ENCODE measurements around the gene CDKN3.

CDKN3 gene

GRCh38 chr14:54356172-54356571 lies 40.6 kb upstream of the CDKN3 start:
- Histone ChIP-seq H3K27ac (ENCODE audit: low read length) (no peak overlapping the region), H3K9me3 (ENCODE audit: insufficient read depth, low read depth, low read length) (peaks cover 7% of the 10 kb centered on the region; the same call in 1 of the 2 replicates), H3K36me3 (ENCODE audit: insufficient read depth, low read depth, low read length) (no peaks in the 10 kb centered on the region), H3K4me1 (ENCODE audit: insufficient read depth, low read length) (peaks cover 4% of the 10 kb centered on the region; the same call in 1 of the 2 replicates), H3K4me3 (ENCODE audit: low read length) (no peak overlapping the region), H3K9ac (ENCODE audit: low read depth, low read length) (no peak overlapping the region), H3K27me3 (ENCODE audit: insufficient read depth, low read length) (peaks cover 9% of the 10 kb centered on the region; the same call in 1 of the 2 replicates)

DNA sequence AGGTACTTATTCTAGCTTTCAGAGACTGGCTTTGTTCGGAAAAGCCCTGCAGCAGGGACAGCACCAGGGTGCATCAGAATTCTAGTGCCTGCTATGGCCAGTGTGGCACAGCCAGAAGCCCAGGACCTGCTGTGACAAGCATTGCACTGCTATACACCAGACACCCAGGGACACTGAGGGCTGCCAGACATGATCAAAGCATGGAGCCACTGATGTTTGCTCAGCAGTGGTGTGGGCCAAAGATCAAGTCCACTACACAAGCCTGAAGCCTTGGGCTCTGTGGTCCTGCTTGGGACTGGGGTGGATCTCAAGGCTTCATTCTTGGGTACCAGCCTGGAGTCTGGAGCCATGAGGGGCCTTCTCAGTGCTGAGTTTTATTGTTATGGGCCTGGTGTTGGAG lies 36.1 kb upstream of the CDKN3 start:
- peaks cover 36% of the 10 kb centered on the region for H3K4me1 ChIP-seq (ENCODE audit: insufficient read depth, low read length)
- no peaks in the 10 kb centered on the region for H3K36me3 ChIP-seq (ENCODE audit: insufficient read depth, low read depth, low read length)
- peaks cover 15% of the 10 kb centered on the region; the same call in 1 of the 2 replicates for H3K27me3 ChIP-seq (ENCODE audit: insufficient read depth, low read length)
- H3K27ac ChIP-seq (ENCODE audit: low read length), result peak overlapping the region; percentile 2
- no peak overlapping the region for H3K4me3 ChIP-seq (ENCODE audit: low read length)
- no peaks in the 10 kb centered on the region for H3K9me3 ChIP-seq (ENCODE audit: insufficient read depth, low read depth, low read length)
- H3K9ac ChIP-seq (ENCODE audit: low read depth, low read length), result no peak overlapping the region

DNA sequence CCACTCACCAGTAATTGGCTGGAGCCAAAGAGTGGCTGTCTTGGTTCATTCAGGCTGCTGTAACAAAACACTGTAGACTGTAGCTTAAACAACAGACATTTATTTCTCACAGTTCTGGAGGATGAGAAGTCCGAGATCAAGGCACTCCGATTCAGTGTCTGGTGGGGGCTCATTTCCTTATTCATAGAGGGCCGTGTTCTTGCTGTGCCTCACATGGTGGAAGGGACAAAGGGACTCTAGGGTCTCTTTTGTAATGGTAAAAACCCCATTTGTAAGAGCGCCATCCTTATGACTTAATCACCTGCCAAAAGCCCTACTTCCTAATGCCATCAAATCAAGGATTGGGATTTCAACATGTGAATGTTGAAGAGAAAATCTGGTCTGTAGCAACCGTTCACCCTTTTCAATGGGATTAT lies 34.7 kb upstream of the CDKN3 start:
- Histone ChIP-seq H3K4me3 (ENCODE audit: low read length) (peak overlapping the region; percentile 51), H3K9ac (ENCODE audit: low read depth, low read length) (peak overlapping the region; percentile 56; the same call in 1 of the 2 replicates), H3K9me3 (ENCODE audit: insufficient read depth, low read depth, low read length) (no peaks in the 10 kb centered on the region), H3K36me3 (ENCODE audit: insufficient read depth, low read depth, low read length) (no peaks in the 10 kb centered on the region), H3K27me3 (ENCODE audit: insufficient read depth, low read length) (peaks cover 15% of the 10 kb centered on the region; the same call in 1 of the 2 replicates), H3K27ac (ENCODE audit: low read length) (peak overlapping the region; percentile 65), H3K4me1 (ENCODE audit: insufficient read depth, low read length) (peaks cover 39% of the 10 kb centered on the region)

GRCh38 chr14:54362759-54363437 lies 33.9 kb upstream of the CDKN3 start:
- peak overlapping the region; percentile 56; the same call in 1 of the 2 replicates for H3K9ac ChIP-seq (ENCODE audit: low read depth, low read length)
- H3K4me1 ChIP-seq (ENCODE audit: insufficient read depth, low read length), result peaks cover 42% of the 10 kb centered on the region
- H3K27ac ChIP-seq (ENCODE audit: low read length), result peak overlapping the region; percentile 65
- H3K4me3 ChIP-seq (ENCODE audit: low read length), result peak overlapping the region; percentile 51
- H3K27me3 ChIP-seq (ENCODE audit: insufficient read depth, low read length), result peaks cover 15% of the 10 kb centered on the region; the same call in 1 of the 2 replicates
- no peaks in the 10 kb centered on the region for H3K36me3 ChIP-seq (ENCODE audit: insufficient read depth, low read depth, low read length)
- H3K9me3 ChIP-seq (ENCODE audit: insufficient read depth, low read depth, low read length), result no peaks in the 10 kb centered on the region

DNA sequence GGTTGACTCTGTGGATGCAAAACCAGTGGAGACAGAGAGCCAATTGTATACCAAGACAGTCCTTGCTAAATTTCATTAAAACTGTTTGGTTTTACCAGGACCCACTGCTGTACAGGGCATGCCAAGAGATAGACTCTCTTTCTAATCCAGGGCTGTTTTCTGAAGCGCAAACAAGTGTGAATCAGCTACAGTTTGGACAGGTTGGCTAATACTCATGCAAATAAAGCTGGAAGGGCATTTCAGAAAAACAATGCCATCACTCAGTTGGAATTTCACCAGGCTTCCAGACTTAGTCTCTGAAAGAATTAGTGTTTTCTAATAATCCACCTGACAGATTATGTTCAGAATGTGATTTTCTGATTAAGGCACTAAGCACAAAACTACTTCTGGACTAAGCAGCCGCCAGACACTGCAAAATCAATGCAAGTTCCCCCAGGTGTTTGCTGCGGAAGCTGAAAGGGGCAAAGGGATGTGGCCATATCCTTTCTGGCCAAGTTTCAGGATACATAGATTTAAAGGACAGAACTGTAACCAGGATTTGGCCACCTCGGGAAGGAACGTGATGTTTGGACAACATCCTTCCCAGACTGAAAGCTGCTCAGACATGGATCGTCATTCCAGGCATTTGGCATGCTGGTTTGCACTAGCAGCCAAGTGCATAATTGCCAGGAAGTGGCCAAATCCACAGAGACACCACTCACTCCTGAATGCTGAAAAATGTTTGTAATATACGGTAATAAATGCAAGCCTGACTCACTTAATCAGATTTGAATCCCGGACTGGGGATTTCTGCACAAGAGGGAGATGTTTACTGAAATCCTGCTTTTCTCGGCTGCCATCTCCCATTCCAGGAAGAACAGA lies 32.0 kb upstream of the CDKN3 start:
- no peaks in the 10 kb centered on the region for H3K36me3 ChIP-seq (ENCODE audit: insufficient read depth, low read depth, low read length)
- H3K4me3 ChIP-seq (ENCODE audit: low read length), result no peak overlapping the region
- H3K27ac ChIP-seq (ENCODE audit: low read length), result no peak overlapping the region
- H3K27me3 ChIP-seq (ENCODE audit: insufficient read depth, low read length), result peaks cover 15% of the 10 kb centered on the region; the same call in 1 of the 2 replicates
- H3K9ac ChIP-seq (ENCODE audit: low read depth, low read length), result peak overlapping the region; percentile 1; the same call in 1 of the 2 replicates
- H3K9me3 ChIP-seq (ENCODE audit: insufficient read depth, low read depth, low read length), result no peaks in the 10 kb centered on the region
- H3K4me1 ChIP-seq (ENCODE audit: insufficient read depth, low read length), result peaks cover 42% of the 10 kb centered on the region

DNA sequence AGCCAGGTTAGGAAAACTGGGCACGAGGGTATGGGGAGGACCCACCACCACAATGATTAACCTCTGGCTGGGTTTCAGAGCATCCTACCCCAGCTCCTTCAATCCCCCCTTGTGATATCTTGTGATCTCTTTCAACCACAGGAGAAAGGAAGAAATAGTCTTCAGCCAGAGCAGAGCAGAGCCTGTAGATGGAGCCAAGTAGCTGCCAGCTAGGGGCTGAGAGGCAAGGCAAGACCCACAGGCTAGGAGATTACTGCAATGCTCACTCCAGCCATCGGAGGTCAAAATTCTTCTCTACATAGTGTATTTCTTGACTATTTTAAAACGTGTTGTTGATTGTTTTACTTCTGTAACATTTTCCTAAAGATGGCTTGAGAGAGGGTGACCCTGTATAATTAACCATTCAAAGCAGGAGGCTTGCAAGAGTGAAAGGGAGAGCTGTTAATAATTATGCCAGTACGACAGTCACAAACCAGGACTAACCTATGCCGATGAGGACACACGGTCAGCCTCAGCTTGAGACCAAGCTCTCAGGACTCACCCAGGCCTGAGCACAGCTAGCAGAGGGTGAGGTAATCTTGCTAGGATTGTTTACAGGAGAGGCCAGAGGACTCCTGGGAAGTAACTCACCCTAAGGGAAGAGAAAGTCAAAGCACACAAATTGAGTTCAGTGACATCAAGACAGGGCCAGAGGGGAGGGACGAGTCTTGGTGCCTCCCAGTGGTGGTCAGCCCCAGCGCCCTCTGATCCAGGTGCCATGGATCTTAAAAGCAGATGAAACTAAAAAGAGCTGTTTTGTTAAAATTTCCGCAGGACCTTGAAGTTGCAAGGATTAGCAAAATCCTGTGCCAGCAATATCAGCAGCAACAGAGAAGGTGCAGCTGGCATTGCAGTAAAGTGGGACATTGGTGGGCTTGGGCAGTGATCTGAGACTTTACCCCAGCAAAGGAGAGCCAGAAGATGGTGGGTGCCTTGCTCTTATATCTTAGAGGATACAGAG lies 29.8 kb upstream of the CDKN3 start:
- H3K36me3 ChIP-seq (ENCODE audit: insufficient read depth, low read depth, low read length), result no peaks in the 10 kb centered on the region
- no peaks in the 10 kb centered on the region for H3K9me3 ChIP-seq (ENCODE audit: insufficient read depth, low read depth, low read length)
- no peak overlapping the region for H3K27ac ChIP-seq (ENCODE audit: low read length)
- H3K27me3 ChIP-seq (ENCODE audit: insufficient read depth, low read length), result peaks cover 5% of the 10 kb centered on the region; the same call in 1 of the 2 replicates
- no peak overlapping the region for H3K4me3 ChIP-seq (ENCODE audit: low read length)
- 0 out of 2 replicates have a peak overlapping the region, but pooled peaks have one; percentile 4 for H3K9ac ChIP-seq (ENCODE audit: low read depth, low read length)
- H3K4me1 ChIP-seq (ENCODE audit: insufficient read depth, low read length), result peaks cover 39% of the 10 kb centered on the region

DNA sequence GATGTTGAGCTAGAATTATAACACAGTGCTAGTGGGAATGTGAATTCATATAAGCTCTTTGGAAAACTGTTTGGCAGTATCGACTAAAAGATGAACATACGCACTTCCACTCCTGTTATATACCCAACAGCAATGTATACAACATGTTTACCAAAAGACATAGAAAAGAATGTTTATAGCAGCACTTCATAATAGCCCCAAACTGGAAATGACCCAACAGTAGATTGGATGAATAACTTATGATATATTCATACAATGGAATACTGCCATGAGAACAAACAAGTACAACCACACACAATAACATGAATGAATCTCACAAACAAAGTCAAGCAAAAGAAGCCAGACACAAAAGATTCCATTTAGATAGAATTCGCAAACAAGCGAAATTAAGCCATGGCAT lies 28.5 kb upstream of the CDKN3 start:
- no peak overlapping the region for H3K9ac ChIP-seq (ENCODE audit: low read depth, low read length)
- no peak overlapping the region for H3K27ac ChIP-seq (ENCODE audit: low read length)
- no peaks in the 10 kb centered on the region for H3K27me3 ChIP-seq (ENCODE audit: insufficient read depth, low read length)
- no peaks in the 10 kb centered on the region for H3K9me3 ChIP-seq (ENCODE audit: insufficient read depth, low read depth, low read length)
- H3K4me3 ChIP-seq (ENCODE audit: low read length), result no peak overlapping the region
- H3K4me1 ChIP-seq (ENCODE audit: insufficient read depth, low read length), result peaks cover 29% of the 10 kb centered on the region; the same call in 1 of the 2 replicates
- no peaks in the 10 kb centered on the region for H3K36me3 ChIP-seq (ENCODE audit: insufficient read depth, low read depth, low read length)

DNA sequence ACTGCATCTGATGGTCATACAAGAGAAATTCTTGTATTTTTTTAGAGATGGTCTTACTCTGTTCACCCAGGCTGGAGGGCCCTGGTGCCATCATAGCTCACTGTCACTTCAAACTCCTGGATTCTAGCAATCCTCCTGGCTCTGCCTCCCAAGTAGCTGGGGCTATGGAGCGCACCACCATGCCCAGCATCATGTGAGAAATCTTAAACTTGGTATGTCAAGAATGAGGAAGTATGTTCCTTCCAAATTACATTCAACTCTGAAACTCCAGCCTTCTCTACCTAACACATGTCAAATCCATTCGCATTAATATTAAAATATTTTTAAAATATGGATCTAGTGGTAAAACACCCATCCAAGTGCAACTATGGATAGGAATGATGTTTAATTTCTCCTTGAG lies 27.5 kb upstream of the CDKN3 start:
- Histone ChIP-seq H3K27ac (ENCODE audit: low read length) (no peak overlapping the region), H3K27me3 (ENCODE audit: insufficient read depth, low read length) (no peaks in the 10 kb centered on the region), H3K9me3 (ENCODE audit: insufficient read depth, low read depth, low read length) (no peaks in the 10 kb centered on the region), H3K4me1 (ENCODE audit: insufficient read depth, low read length) (peaks cover 23% of the 10 kb centered on the region; the same call in 1 of the 2 replicates), H3K4me3 (ENCODE audit: low read length) (no peak overlapping the region), H3K36me3 (ENCODE audit: insufficient read depth, low read depth, low read length) (no peaks in the 10 kb centered on the region), H3K9ac (ENCODE audit: low read depth, low read length) (no peak overlapping the region)

DNA sequence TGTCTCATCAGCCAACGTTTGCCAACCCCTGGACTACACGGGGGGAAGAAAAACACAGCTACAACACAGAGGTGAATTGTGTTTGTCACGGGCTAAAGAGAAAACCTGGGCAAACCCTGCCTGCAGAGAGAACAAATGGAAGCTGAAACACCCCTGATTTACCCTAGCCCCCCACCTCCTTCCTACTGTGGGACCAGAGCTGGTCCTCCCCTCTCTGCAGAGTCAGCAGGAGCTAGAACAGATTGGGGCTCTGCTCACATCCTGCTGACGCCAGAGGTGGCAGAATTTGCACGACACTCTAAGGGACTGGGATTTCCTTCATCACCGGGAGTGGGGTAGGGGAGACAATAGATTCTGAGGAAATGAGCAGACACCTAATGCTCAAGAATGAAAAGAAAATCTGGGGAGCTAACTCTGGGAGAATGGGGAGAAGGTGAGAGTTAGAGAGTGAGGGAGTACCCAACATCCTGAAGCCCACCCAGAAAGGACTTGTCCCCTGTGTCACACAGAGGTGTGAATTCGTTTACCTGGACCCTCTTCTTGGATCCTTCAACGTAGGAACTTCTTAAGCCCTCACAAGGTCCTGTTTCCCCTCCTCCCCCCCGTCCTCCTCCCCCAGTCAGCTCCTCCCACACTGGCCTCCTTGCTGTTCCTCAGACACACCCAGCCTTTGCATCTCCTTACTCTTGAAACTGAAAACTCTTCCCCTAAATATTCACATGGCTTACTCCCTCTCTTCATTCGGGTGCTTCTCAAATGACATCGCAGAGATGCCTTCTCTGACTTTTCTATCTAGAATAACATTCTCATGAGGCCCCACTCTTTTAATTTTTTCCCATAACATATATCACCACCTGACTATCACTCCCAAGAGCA lies 26.2 kb upstream of the CDKN3 start:
- Histone ChIP-seq H3K9ac (ENCODE audit: low read depth, low read length) (no peak overlapping the region), H3K4me3 (ENCODE audit: low read length) (no peak overlapping the region), H3K36me3 (ENCODE audit: insufficient read depth, low read depth, low read length) (no peaks in the 10 kb centered on the region), H3K9me3 (ENCODE audit: insufficient read depth, low read depth, low read length) (no peaks in the 10 kb centered on the region), H3K27me3 (ENCODE audit: insufficient read depth, low read length) (no peaks in the 10 kb centered on the region), H3K27ac (ENCODE audit: low read length) (no peak overlapping the region), H3K4me1 (ENCODE audit: insufficient read depth, low read length) (peaks cover 18% of the 10 kb centered on the region; the same call in 1 of the 2 replicates)

DNA sequence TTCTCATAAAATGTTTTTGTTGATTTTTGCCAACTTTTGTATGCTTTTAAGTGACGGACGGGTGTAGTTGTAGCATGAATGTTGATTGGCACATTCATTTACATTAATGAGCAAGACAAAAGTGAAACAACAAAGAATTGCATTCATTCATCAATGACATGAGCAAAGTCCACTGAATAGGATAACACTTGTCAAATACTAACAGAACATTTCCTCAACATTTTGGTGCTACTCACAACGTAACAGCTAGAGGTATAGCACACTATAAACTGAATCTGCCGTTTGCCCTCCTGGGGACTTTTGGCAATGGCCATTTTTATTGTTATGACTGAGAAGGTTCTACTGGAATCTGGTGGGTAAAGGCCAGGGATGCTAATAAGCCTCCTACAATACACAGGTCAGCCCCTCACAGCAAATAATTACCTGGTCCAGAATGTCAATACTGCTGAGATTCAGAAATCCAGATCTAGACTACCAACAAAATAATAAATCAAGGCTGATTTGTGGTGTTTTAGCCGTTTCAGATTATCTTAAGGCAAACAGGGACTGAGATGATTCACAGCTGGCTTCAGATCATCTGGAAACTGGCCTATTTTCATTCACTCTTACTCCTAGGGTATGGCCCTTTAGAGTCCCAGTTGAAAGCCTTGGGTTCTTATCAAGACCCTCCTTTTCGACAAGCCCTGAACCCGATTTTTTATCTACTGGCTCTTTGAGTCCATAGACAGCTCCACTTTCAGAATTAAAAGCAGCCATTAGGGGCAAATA lies 22.5 kb upstream of the CDKN3 start:
- no peaks in the 10 kb centered on the region for H3K27me3 ChIP-seq (ENCODE audit: insufficient read depth, low read length)
- no peak overlapping the region for H3K4me3 ChIP-seq (ENCODE audit: low read length)
- H3K27ac ChIP-seq (ENCODE audit: low read length), result no peak overlapping the region
- H3K9me3 ChIP-seq (ENCODE audit: insufficient read depth, low read depth, low read length), result no peaks in the 10 kb centered on the region
- H3K36me3 ChIP-seq (ENCODE audit: insufficient read depth, low read depth, low read length), result no peaks in the 10 kb centered on the region
- H3K4me1 ChIP-seq (ENCODE audit: insufficient read depth, low read length), result peaks cover 16% of the 10 kb centered on the region; the same call in 1 of the 2 replicates
- no peak overlapping the region for H3K9ac ChIP-seq (ENCODE audit: low read depth, low read length)

All from iPS-20b (cell line).